GM12878 (cell line): Measurements from ENCODE around the gene ANO10. TPM values are rescaled to one million over a fixed set of nuclear protein-coding genes. Genes with fewer than 3 reads are reported as not detected.

Experiments used
- ATAC-seq: fragments of 200-7000 bp; cut with Tn5 transposase; 3 replicates; pipeline ENCODE4 v1.9.1; 2020; ENCODE audit warnings: mild to moderate bottlenecking, moderate library complexity
- BruUV-seq: library from RNA; stranded (reverse); fragments of 400-500 nt; replicated peaks from 2 replicates; lab custom pipeline; 2021; lab: Mats Ljungman, UMichigan
- CTCF ChIA-PET: fragments of 300-600 bp; sonication (Branson Sonifier 250); formaldehyde crosslinking; extraction: SDS; loops from one replicate; lab custom pipeline; 2021; ENCODE audit warnings: inconsistent platforms; lab: Yijun Ruan, JAX
- POLR2A ChIA-PET: fragments of 350-600 bp; formaldehyde crosslinking; extraction: SDS; loops from one replicate; lab custom pipeline; 2021; ENCODE audit warnings: inconsistent platforms; lab: Charles Lee
- RAD21 ChIA-PET: fragments of 300-600 bp; sonication (Branson Sonifier 250); formaldehyde crosslinking; loops from one replicate; lab custom pipeline; 2023; ENCODE audit warnings: antibody characterized with exemption; ENCODE audit not compliant: unreplicated experiment; lab: Charles Lee
- SMC1A ChIA-PET: fragments of 300-600 bp; sonication (Branson Sonifier 250); formaldehyde crosslinking; loops from one replicate; lab custom pipeline; 2023; ENCODE audit not compliant: unreplicated experiment, uncharacterized antibody; lab: Charles Lee
- DNase-seq: peaks from one replicate; pipeline ENCODE4 v3.0.0-alpha.2; 2011; ENCODE audit warnings: low read depth, low spot score
- FAIRE-seq: peaks from 3 replicates; lab custom pipeline; 2011; peaks lifted over from hg19 to GRCh38; lab: Jason Lieb, UNC
- H2AFZ ChIP-seq: 2 replicates; pipeline ENCODE4 v1.6.0; 2011; ENCODE audit warnings: low read depth, low read length, control low read depth; ENCODE audit not compliant: control insufficient read depth
- H3K27ac ChIP-seq: 2 replicates; pipeline ENCODE4 v1.5.1; 2011; ENCODE audit warnings: control low read depth; ENCODE audit not compliant: control insufficient read depth, insufficient read depth
- H3K27me3 ChIP-seq, 2 experiments: replicated peaks in 1 of 2; 2 replicates each; pipeline versions ENCODE4 v1.6.0 to v1.6.1; 2011; ENCODE audit warnings: low read length in 1 of 2; ENCODE audit not compliant: control insufficient read depth in 2 of 2, insufficient read depth in 2 of 2
- H3K36me3 ChIP-seq, 2 experiments: 2 replicates each; pipeline ENCODE4 v1.5.1; 2011; ENCODE audit warnings: low read length in 1 of 2; ENCODE audit not compliant: control insufficient read depth in 2 of 2, insufficient read depth in 2 of 2
- H3K4me1 ChIP-seq: 2 replicates; pipeline ENCODE4 v1.6.1; 2011; ENCODE audit warnings: mild to moderate bottlenecking, low read length, moderate library complexity, mixed read lengths; ENCODE audit not compliant: control insufficient read depth, insufficient read depth
- H3K4me2 ChIP-seq: 2 replicates; pipeline ENCODE4 v1.6.0; 2011; ENCODE audit warnings: control low read depth; ENCODE audit not compliant: control insufficient read depth, insufficient read depth
- H3K4me3 ChIP-seq: fragments of 200-600 bp; sonication (generic); 2 replicates; pipeline ENCODE4 v1.5.1; 2016
- H3K79me2 ChIP-seq: 2 replicates; pipeline ENCODE4 v1.6.0; 2011; ENCODE audit warnings: low read length; ENCODE audit not compliant: control insufficient read depth, insufficient read depth
- H3K9ac ChIP-seq: 2 replicates; pipeline ENCODE4 v1.8.0; 2011; ENCODE audit warnings: low read length, control low read depth, mixed read lengths; ENCODE audit not compliant: control insufficient read depth, insufficient read depth
- H3K9me3 ChIP-seq: replicated peaks from 3 replicates; pipeline ENCODE4 v1.5.1; 2011; ENCODE audit warnings: mild to moderate bottlenecking, low read length; ENCODE audit not compliant: control insufficient read depth, insufficient read depth
- H4K20me1 ChIP-seq: 2 replicates; pipeline ENCODE4 v1.6.0; 2011; ENCODE audit not compliant: control insufficient read depth, insufficient read depth
- CEBPB ChIP-seq, 2 experiments: fragments of 150-350 bp in 1 of 2; IDR thresholded peaks; 2 replicates each; pipeline ENCODE4 v1.6.1; 2012 to 2014; ENCODE audit warnings: low read depth in 2 of 2, low read length in 2 of 2, borderline replicate concordance in 1 of 2, inconsistent platforms in 1 of 2
- NFXL1 ChIP-seq: fragments of 450-650 bp; IDR thresholded peaks from 2 replicates; pipeline ENCODE4 v1.6.1; 2017; ENCODE audit warnings: antibody characterized with exemption, mild to moderate bottlenecking, borderline replicate concordance
- PAX5 ChIP-seq: IDR thresholded peaks from 2 replicates; pipeline ENCODE4 v1.6.1; 2011; ENCODE audit warnings: low read depth, low read length, borderline replicate concordance
- YY1 ChIP-seq: IDR thresholded peaks from 2 replicates; pipeline ENCODE4 v1.6.1; 2011; ENCODE audit warnings: low read depth, mild to moderate bottlenecking, low read length
- ZNF217 ChIP-seq: fragments of 450-650 bp; IDR thresholded peaks from 2 replicates; pipeline ENCODE4 v1.6.1; 2017; ENCODE audit warnings: antibody characterized with exemption, mild to moderate bottlenecking
- WGBS: methylation state at CpG from one replicate; pipeline ENCODE4 v1.1.6; 2016; ENCODE audit warnings: low lambda C conversion rate; ENCODE audit not compliant: insufficient replicate concordance, insufficient coverage; ENCODE audit errors: missing lambda C conversion rate; 5-methylcytosine and 5-hydroxymethylcytosine counted together
- in situ Hi-C: fragments of 300-500 bp; cut with MboI; formaldehyde crosslinking; loops from 9 replicates; pipeline ENCODE4 v1.14.3; 2018; ENCODE audit warnings: mixed read lengths
- intact Hi-C: fragments of 100-400 bp; cut with micrococcal nuclease; formaldehyde crosslinking; loops from one replicate; pipeline ENCODE4 v1.14.2; 2022; ENCODE audit not compliant: unreplicated experiment
- polyA plus RNA-seq, 11 experiments: library from polyadenylated mRNA; depleted of rRNA in 4 of 11; unstranded in 6 of 11; stranded (reverse) in 5 of 11; fragments of >200 nt; fragmentation: Nextera tagmentation in 4 of 11; fragmentation: Illumina TruSeq in 1 of 11; extraction: Ambion mirVana in 4 of 11; extraction: Trizol in 1 of 11; gene quantifications; 1 replicate in 1 of 11; 2 replicates in 10 of 11; pipeline versions ENCODE4 v1.2.1 to v1.2.3, GENCODE V29; 2011 to 2016; ENCODE audit warnings: inconsistent platforms in 2 of 11, missing spikeins in 2 of 11, low read depth in 1 of 11
- total RNA-seq, 4 experiments: library from RNA; depleted of rRNA in 3 of 4; stranded (reverse); fragments of >200 nt in 3 of 4; fragmentation: Illumina TruSeq in 1 of 4; extraction: Trizol in 1 of 4; gene quantifications; 2 replicates each; pipeline versions ENCODE4 v1.2.1 to v1.2.3, GENCODE V29; 2013 to 2021
- TF ChIP-seq, protein P1 (sequence below): fragments of 450-650 bp; formaldehyde crosslinking; IDR thresholded peaks from 2 replicates; pipeline ENCODE4 v1.5.0; 2022; ENCODE audit warnings: mild to moderate bottlenecking, missing genetic modification characterization
- TF ChIP-seq, protein P2 (sequence below): IDR thresholded peaks from 2 replicates; pipeline ENCODE4 v1.6.1; 2011; ENCODE audit warnings: borderline replicate concordance, low read depth, mild to moderate bottlenecking, moderate library complexity, low read length; ENCODE audit not compliant: insufficient read depth, poor library complexity, severe bottlenecking

Gene ANO10
- total and polyA plus RNA-seq, 10 of the 15 experiments (the other 5 are each of a cell fraction or from before 2014, with no cell fraction given): 0.29 to 21.9 (median 1.6) TPM

DNA sequence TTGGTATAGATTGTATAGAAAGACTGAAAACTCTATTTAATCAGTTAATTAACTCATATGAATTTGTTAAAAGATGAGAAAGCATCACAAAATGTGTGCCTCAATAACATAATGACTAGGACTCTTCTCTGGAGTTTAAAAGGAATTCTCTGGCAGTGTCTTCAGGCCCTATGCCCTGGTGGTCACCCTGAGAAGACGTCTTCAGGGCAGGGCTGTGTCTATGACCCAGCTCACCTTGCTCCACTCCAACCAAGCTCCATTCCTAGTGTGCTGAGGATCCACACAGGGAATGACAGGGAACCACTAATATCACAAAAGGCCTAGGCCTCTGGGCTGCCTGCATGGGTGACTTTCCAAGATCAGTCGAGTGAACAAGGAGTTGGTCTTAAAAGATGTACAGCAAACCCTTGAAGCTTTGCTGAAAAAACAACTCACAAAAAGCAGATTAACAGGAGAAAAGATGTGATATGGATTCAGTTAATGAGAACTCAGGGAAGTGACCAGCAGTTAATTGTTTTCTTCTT, 178.9 kb downstream of the ANO10 start:
- RAD21 ChIA-PET: no interaction called here
- Histone ChIP-seq H3K27ac (no peak overlapping the region), H3K36me3 (no peaks in the 10 kb centered on the region), H2AFZ (no peak overlapping the region), H3K27me3 (no peaks in the 10 kb centered on the region), H3K79me2 (no peaks in the 10 kb centered on the region), H3K9ac (no peak overlapping the region), H4K20me1 (no peaks in the 10 kb centered on the region), H3K9me3 (no peaks in the 10 kb centered on the region), H3K4me1 (no peaks in the 10 kb centered on the region), H3K4me3 (no peak overlapping the region), H3K4me2 (no peak overlapping the region)
- FAIRE-seq (no peak), ATAC-seq (no peak), DNase-seq (no peak)
- SMC1A ChIA-PET: no interaction called here
- CTCF ChIA-PET: no interaction called here
- WGBS: 53% methylated on average over 2 of the region's 2 CpGs
- in situ Hi-C loops: no loop called here
- POLR2A ChIA-PET: no interaction called here
- no peak for TF ChIP-seq NFXL1
- no peak for TF ChIP-seq CEBPB (IDR thresholded peaks at IDR 0.05; ENCODE audit: borderline replicate concordance in 1 of 2, low read depth in 2 of 2, low read length in 2 of 2)
- TF ChIP-seq ZNF217: no peak
- TF ChIP-seq PAX5: no peak
- intact Hi-C loops: no loop called here
- no TSS peak for BruUV-seq

- no TSS peak for BruUV-seq
- no peaks in the 10 kb centered on the region for H3K9me3 ChIP-seq
- H3K4me2 ChIP-seq: no peak overlapping the region
- H3K4me3 ChIP-seq: no peak overlapping the region
- intact Hi-C loops (no loop called here), in situ Hi-C loops (no loop called here)
- no peaks in the 10 kb centered on the region for H3K4me1 ChIP-seq
- ChIA-PET POLR2A (no interaction called here), SMC1A (no interaction called here), CTCF (no interaction called here), RAD21 (no interaction called here)
- no peaks in the 10 kb centered on the region for H3K36me3 ChIP-seq
- H3K9ac ChIP-seq: no peak overlapping the region
- H3K27me3 ChIP-seq: no peaks in the 10 kb centered on the region
- 51% methylated on average over 3 of the region's 3 CpGs for WGBS
- no peaks in the 10 kb centered on the region for H4K20me1 ChIP-seq
- H3K79me2 ChIP-seq: no peaks in the 10 kb centered on the region
- H2AFZ ChIP-seq: no peak overlapping the region
- FAIRE-seq: no peak
- H3K27ac ChIP-seq: no peak overlapping the region
- DNase-seq: no peak
- no peak for ATAC-seq
- TF ChIP-seq YY1: no peak
- TF ChIP-seq, protein P1, sequence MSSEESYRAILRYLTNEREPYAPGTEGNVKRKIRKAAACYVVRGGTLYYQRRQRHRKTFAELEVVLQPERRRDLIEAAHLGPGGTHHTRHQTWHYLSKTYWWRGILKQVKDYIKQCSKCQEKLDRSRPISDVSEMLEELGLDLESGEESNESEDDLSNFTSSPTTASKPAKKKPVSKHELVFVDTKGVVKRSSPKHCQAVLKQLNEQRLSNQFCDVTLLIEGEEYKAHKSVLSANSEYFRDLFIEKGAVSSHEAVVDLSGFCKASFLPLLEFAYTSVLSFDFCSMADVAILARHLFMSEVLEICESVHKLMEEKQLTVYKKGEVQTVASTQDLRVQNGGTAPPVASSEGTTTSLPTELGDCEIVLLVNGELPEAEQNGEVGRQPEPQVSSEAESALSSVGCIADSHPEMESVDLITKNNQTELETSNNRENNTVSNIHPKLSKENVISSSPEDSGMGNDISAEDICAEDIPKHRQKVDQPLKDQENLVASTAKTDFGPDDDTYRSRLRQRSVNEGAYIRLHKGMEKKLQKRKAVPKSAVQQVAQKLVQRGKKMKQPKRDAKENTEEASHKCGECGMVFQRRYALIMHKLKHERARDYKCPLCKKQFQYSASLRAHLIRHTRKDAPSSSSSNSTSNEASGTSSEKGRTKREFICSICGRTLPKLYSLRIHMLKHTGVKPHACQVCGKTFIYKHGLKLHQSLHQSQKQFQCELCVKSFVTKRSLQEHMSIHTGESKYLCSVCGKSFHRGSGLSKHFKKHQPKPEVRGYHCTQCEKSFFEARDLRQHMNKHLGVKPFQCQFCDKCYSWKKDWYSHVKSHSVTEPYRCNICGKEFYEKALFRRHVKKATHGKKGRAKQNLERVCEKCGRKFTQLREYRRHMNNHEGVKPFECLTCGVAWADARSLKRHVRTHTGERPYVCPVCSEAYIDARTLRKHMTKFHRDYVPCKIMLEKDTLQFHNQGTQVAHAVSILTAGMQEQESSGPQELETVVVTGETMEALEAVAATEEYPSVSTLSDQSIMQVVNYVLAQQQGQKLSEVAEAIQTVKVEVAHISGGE (CRISPR knock-in tag): no peak
- TF ChIP-seq, protein P2, sequence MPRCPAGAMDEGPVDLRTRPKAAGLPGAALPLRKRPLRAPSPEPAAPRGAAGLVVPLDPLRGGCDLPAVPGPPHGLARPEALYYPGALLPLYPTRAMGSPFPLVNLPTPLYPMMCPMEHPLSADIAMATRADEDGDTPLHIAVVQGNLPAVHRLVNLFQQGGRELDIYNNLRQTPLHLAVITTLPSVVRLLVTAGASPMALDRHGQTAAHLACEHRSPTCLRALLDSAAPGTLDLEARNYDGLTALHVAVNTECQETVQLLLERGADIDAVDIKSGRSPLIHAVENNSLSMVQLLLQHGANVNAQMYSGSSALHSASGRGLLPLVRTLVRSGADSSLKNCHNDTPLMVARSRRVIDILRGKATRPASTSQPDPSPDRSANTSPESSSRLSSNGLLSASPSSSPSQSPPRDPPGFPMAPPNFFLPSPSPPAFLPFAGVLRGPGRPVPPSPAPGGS: no peak
Measured at GRCh38 chr3:43436507-43437140, 185.2 kb downstream of the ANO10 start.
